Measurements from ENCODE around the gene SLC7A8. TPM values are rescaled to one million over a fixed set of nuclear protein-coding genes. Genes with fewer than 3 reads are reported as not detected.
"Not testable (repeated sequence)": the region's sequence is repeated elsewhere in the genome, so short reads cannot be mapped to it uniquely, and the experiment has no call there.

The SLC7A8 gene
- total and polyA plus RNA-seq, 2 of the 4 experiments (the other 2 are of a cell fraction): 0.31 TPM; not detected in 1

GRCh38 chr14:23108169-23108568 lies 75.3 kb downstream of the SLC7A8 start:
- CTCF ChIA-PET: interaction anchor here (3.9 kb wide), 1 partner anchor 40 kb away, joined by 18 read pairs; no protein-coding TSS in a partner anchor
- H3K4me1 ChIP-seq (ENCODE audit: control insufficient read depth, insufficient read depth, low read length): peaks cover 11% of the 10 kb centered on the region
- H3K79me1 ChIP-seq (ENCODE audit: low read depth in 1 of 2, low read length in 2 of 2); H2AK5ac ChIP-seq (ENCODE audit: low read depth, low read length); H4K20me1 ChIP-seq (ENCODE audit: insufficient read depth, low read length); H3K56ac ChIP-seq (ENCODE audit: extremely low read depth, insufficient read depth, low read length); H2AK9ac ChIP-seq (replicated peaks; ENCODE audit: low read depth, low read length, poor library complexity); H2BK120ac ChIP-seq (ENCODE audit: low read depth, low read length); H4K91ac ChIP-seq (ENCODE audit: insufficient read depth, low read depth, low read length); H3K4me2 ChIP-seq (ENCODE audit: low read depth, low read length); H3K36me3 ChIP-seq (ENCODE audit: control insufficient read depth, insufficient read depth, low read length); DNase-seq; H3K18ac ChIP-seq (ENCODE audit: low read depth, low read length); H3K27me3 ChIP-seq (ENCODE audit: control insufficient read depth, insufficient read depth, low read length); POLR2A ChIA-PET (ENCODE audit: unreplicated experiment); BruUV-seq (replicated peaks); H4K8ac ChIP-seq (ENCODE audit: low read depth in 2 of 2, low read length in 2 of 2); H4K5ac ChIP-seq (ENCODE audit: low read depth, low read length); H2AFZ ChIP-seq (replicated peaks; ENCODE audit: low read length, poor library complexity); H3K23ac ChIP-seq (ENCODE audit: low read depth, low read length); H2BK5ac ChIP-seq (ENCODE audit: low read depth, low read length, poor library complexity, severe bottlenecking); H3K27ac ChIP-seq (ENCODE audit: insufficient read depth, low read length); H3K14ac ChIP-seq (replicated peaks; ENCODE audit: low read depth, low read length); H3K4me3 ChIP-seq (ENCODE audit: insufficient read depth, low read depth, low read length); intact Hi-C loops (cut with micrococcal nuclease); ATAC-seq (ENCODE audit: low read depth); dilution Hi-C loops (cut with HindIII; ENCODE audit: low sequenced_read_pairs, unreplicated experiment); in situ Hi-C loops (cut with MboI; ENCODE audit: low sequenced_read_pairs); H2BK15ac ChIP-seq (ENCODE audit: low read depth, low read length); H3K9me3 ChIP-seq (ENCODE audit: control insufficient read depth, insufficient read depth, low read length); H3K9ac ChIP-seq (ENCODE audit: low read depth, low read length); H3K9me1 ChIP-seq (ENCODE audit: insufficient read depth, low read length); H2BK20ac ChIP-seq (ENCODE audit: low read depth, low read length); H3K4ac ChIP-seq (ENCODE audit: low read depth, low read length): not testable (repeated sequence)
- WGBS, 2 experiments (ENCODE audit: extremely low coverage in 2 of 2, insufficient read length in 1 of 2): 92% methylated on average over 9 of the region's 24 CpGs; no CpG with 5 or more reads in 1 of the 2 experiments

- H3K4ac ChIP-seq (ENCODE audit: low read depth, low read length); H3K4me3 ChIP-seq (ENCODE audit: insufficient read depth, low read depth, low read length); ATAC-seq (ENCODE audit: low read depth); intact Hi-C loops (cut with micrococcal nuclease); H4K91ac ChIP-seq (ENCODE audit: insufficient read depth, low read depth, low read length); H2AK9ac ChIP-seq (replicated peaks; ENCODE audit: low read depth, low read length, poor library complexity); H3K4me1 ChIP-seq (ENCODE audit: control insufficient read depth, insufficient read depth, low read length); CTCF ChIA-PET; H3K79me1 ChIP-seq (ENCODE audit: low read depth in 1 of 2, low read length in 2 of 2); H3K18ac ChIP-seq (ENCODE audit: low read depth, low read length); DNase-seq; H3K36me3 ChIP-seq (ENCODE audit: control insufficient read depth, insufficient read depth, low read length); H3K4me2 ChIP-seq (ENCODE audit: low read depth, low read length); H3K27ac ChIP-seq (ENCODE audit: insufficient read depth, low read length); H3K9me3 ChIP-seq (ENCODE audit: control insufficient read depth, insufficient read depth, low read length); H3K9me1 ChIP-seq (ENCODE audit: insufficient read depth, low read length); H3K23ac ChIP-seq (ENCODE audit: low read depth, low read length); H2BK20ac ChIP-seq (ENCODE audit: low read depth, low read length); BruUV-seq (replicated peaks); H2BK15ac ChIP-seq (ENCODE audit: low read depth, low read length); H2BK5ac ChIP-seq (ENCODE audit: low read depth, low read length, poor library complexity, severe bottlenecking); in situ Hi-C loops (cut with MboI; ENCODE audit: low sequenced_read_pairs); H3K9ac ChIP-seq (ENCODE audit: low read depth, low read length); H4K20me1 ChIP-seq (ENCODE audit: insufficient read depth, low read length); POLR2A ChIA-PET (ENCODE audit: unreplicated experiment); H4K5ac ChIP-seq (ENCODE audit: low read depth, low read length); H2BK120ac ChIP-seq (ENCODE audit: low read depth, low read length); H2AFZ ChIP-seq (replicated peaks; ENCODE audit: low read length, poor library complexity); H3K14ac ChIP-seq (replicated peaks; ENCODE audit: low read depth, low read length); dilution Hi-C loops (cut with HindIII; ENCODE audit: low sequenced_read_pairs, unreplicated experiment); H4K8ac ChIP-seq (ENCODE audit: low read depth in 2 of 2, low read length in 2 of 2); H3K56ac ChIP-seq (ENCODE audit: extremely low read depth, insufficient read depth, low read length); H2AK5ac ChIP-seq (ENCODE audit: low read depth, low read length); H3K27me3 ChIP-seq (ENCODE audit: control insufficient read depth, insufficient read depth, low read length): not testable (repeated sequence)
- WGBS, 2 experiments (ENCODE audit: extremely low coverage in 2 of 2, insufficient read length in 1 of 2): no CpG with 5 or more reads among the region's 5 CpGs
Observed at GRCh38 chr14:23107620-23108019, 75.8 kb downstream of the SLC7A8 start.

Data from IMR-90 (cell line).